HFF-Myc (cell line): Measurements from ENCODE around the gene MST1R.
"Not testable (repeated sequence)": the region's sequence is repeated elsewhere in the genome, so short reads cannot be mapped to it uniquely, and the experiment has no call there.

Source experiments
- DNase-seq: peaks from one replicate; pipeline ENCODE4 v3.0.0-alpha.2; 2011; ENCODE audit warnings: low read depth; ENCODE audit errors: extremely low read depth
- H3K4me3 ChIP-seq: replicated peaks from 2 replicates; pipeline ENCODE4 v1.5.1; 2011; ENCODE audit warnings: low read depth, mild to moderate bottlenecking, control low read depth, low read length
- CTCF ChIP-seq: IDR thresholded peaks from 2 replicates; pipeline ENCODE4 v1.5.1; 2012; ENCODE audit warnings: mild to moderate bottlenecking, low read depth, low read length, control low read depth; ENCODE audit errors: missing control alignments

Gene MST1R

GRCh38 chr3:49903451-49904424, at the start of gene MST1R:
MST1R (minus strand) TSS chr3:49903873; CDS start chr3:49903609, 264 bp downstream.
- no peak within 1 kb of the TSS for H3K4me3 ChIP-seq
- TF ChIP-seq CTCF, result no peak
- no peak for DNase-seq

GRCh38 chr3:49952924-49953323, 49.3 kb upstream of the MST1R start:
- H3K4me3 ChIP-seq, result no peak overlapping the region
- no peak for DNase-seq
- no peak for TF ChIP-seq CTCF

GRCh38 chr3:49942651-49943050, 39.0 kb upstream of the MST1R start:
- no peak for DNase-seq
- H3K4me3 ChIP-seq, result no peak overlapping the region
- TF ChIP-seq CTCF, result no peak

GRCh38 chr3:49940667-49941249, 37.1 kb upstream of the MST1R start:
- no peak for TF ChIP-seq CTCF
- peak overlapping the region; percentile 82 for H3K4me3 ChIP-seq
- no peak for DNase-seq

- TF ChIP-seq CTCF, result no peak
- H3K4me3 ChIP-seq, result peak within 1 kb of the TSS; percentile 82
- DNase-seq, result peak; percentile 94
Measured at GRCh38 chr3:49939858-49940666, 36.4 kb upstream of the MST1R start, which contains the start of gene RBM6. RBM6 (plus strand) TSS chr3:49940150; CDS start chr3:49962642, 22,492 bp downstream.

- no peak for DNase-seq
- no peak overlapping the region for H3K4me3 ChIP-seq
- no peak for TF ChIP-seq CTCF
Measured at GRCh38 chr3:49937090-49937489, 33.4 kb upstream of the MST1R start.

- not testable (repeated sequence) for DNase-seq, H3K4me3 ChIP-seq
Measured at GRCh38 chr3:49932281-49932680, 28.6 kb upstream of the MST1R start.
